Fibroblast of the aortic adventitia (primary cell): ENCODE measurements around the gene UBE2E1. TPM values are rescaled to one million over a fixed set of nuclear protein-coding genes. Genes with fewer than 3 reads are reported as not detected.
"Not testable (repeated sequence)": the region's sequence is repeated elsewhere in the genome, so short reads cannot be mapped to it uniquely, and the experiment has no call there.

Source experiments
- DNase-seq: peaks from one replicate; pipeline ENCODE4 v3.0.0-alpha.2; 2010; ENCODE audit warnings: low read depth
- H3K4me3 ChIP-seq: 2 replicates; pipeline ENCODE4 v1.5.1; 2011; ENCODE audit warnings: low read depth, mild to moderate bottlenecking, control low read depth, low read length, moderate library complexity
- CTCF ChIP-seq: IDR thresholded peaks from 2 replicates; pipeline ENCODE4 v1.5.1; 2011; ENCODE audit warnings: mild to moderate bottlenecking, low read length, control low read depth, inconsistent platforms; ENCODE audit not compliant: insufficient read depth
- total RNA-seq: library from RNA; depleted of rRNA; stranded (reverse); fragments of >200 nt; gene quantifications from 2 replicates; pipeline ENCODE4 v1.2.3, GENCODE V29; 2012; ENCODE audit warnings: low replicate concordance

Gene UBE2E1
- total RNA-seq, 1 donor, result 108 TPM

GRCh38 chr3:23913873-23914743 lies 108.4 kb downstream of the UBE2E1 start:
- no peak for DNase-seq
- no peak overlapping the region for H3K4me3 ChIP-seq
- TF ChIP-seq CTCF, result no peak

GRCh38 chr3:23915537-23916108 lies 109.9 kb downstream of the UBE2E1 start:
- no peak for TF ChIP-seq CTCF
- peak overlapping the region; percentile 91 for H3K4me3 ChIP-seq
- DNase-seq, result peak; percentile 46

- peak; percentile 33 for DNase-seq
Measured at GRCh38 chr3:23916152-23916885, 110.6 kb downstream of the UBE2E1 start.

GRCh38 chr3:23916886-23917678 lies 111.3 kb downstream of the UBE2E1 start, which contains the start of the genes NKIRAS1 and RPL15:
NKIRAS1 (minus strand) TSS chr3:23916990; CDS start chr3:23910904, 6,086 bp downstream.
RPL15 (plus strand) TSS chr3:23917132; CDS start chr3:23917860, 728 bp downstream.
- peak; percentile 96 for DNase-seq
- peak; percentile 73 for TF ChIP-seq CTCF
- peak within 1 kb of the TSS; percentile 91 for H3K4me3 ChIP-seq

More at GRCh38 chr3:23916152-23916885, 110.6 kb downstream of the UBE2E1 start:
- H3K4me3 ChIP-seq, result peak overlapping the region; percentile 91
- no peak for TF ChIP-seq CTCF

GRCh38 chr3:23917679-23918303 lies 112.0 kb downstream of the UBE2E1 start:
- DNase-seq, result peak; percentile 40
- peak overlapping the region; percentile 91 for H3K4me3 ChIP-seq

GRCh38 chr3:23918331-23918730 lies 112.6 kb downstream of the UBE2E1 start:
- H3K4me3 ChIP-seq, result peak overlapping the region; percentile 91
- not testable (repeated sequence) for DNase-seq

GRCh38 chr3:23919628-23920027 lies 113.9 kb downstream of the UBE2E1 start:
- no peak overlapping the region for H3K4me3 ChIP-seq
- DNase-seq, result no peak
- no peak for TF ChIP-seq CTCF
